DOHH2 (cell line): ENCODE results near the gene C3orf20.

ENCODE experiments used
- H3F3A ChIP-seq: fragments of 200-600 bp; sonication (generic), shearing (Covaris generic); 2 replicates; pipeline ENCODE4 v1.6.0; 2016; ENCODE audit warnings: antibody characterized with exemption, mild to moderate bottlenecking; ENCODE audit not compliant: control insufficient read depth, insufficient read depth
- H3K27ac ChIP-seq: fragments of 200-600 bp; sonication (generic); 2 replicates; pipeline ENCODE4 v1.5.1; 2014; ENCODE audit warnings: low read depth, mild to moderate bottlenecking, low read length, moderate library complexity
- H3K27me3 ChIP-seq: fragments of 200-600 bp; sonication (generic); 2 replicates; pipeline ENCODE4 v1.6.1; 2014; ENCODE audit warnings: mild to moderate bottlenecking, low read length, mixed read lengths; ENCODE audit not compliant: control insufficient read depth
- H3K36me3 ChIP-seq: fragments of 200-600 bp; sonication (generic); 2 replicates; pipeline ENCODE4 v1.6.1; 2014; ENCODE audit warnings: mild to moderate bottlenecking, low read length, moderate library complexity, mixed read lengths; ENCODE audit not compliant: control insufficient read depth
- H3K4me1 ChIP-seq: fragments of 200-600 bp; sonication (generic); 2 replicates; pipeline ENCODE4 v1.6.1; 2014; ENCODE audit warnings: mild to moderate bottlenecking, low read length, mixed read lengths; ENCODE audit not compliant: control insufficient read depth
- H3K4me2 ChIP-seq: fragments of 200-600 bp; sonication (generic); 2 replicates; pipeline ENCODE4 v1.6.0; 2014; ENCODE audit warnings: mild to moderate bottlenecking, low read length, moderate library complexity
- H3K4me3 ChIP-seq: fragments of 200-600 bp; sonication (generic); 2 replicates; pipeline ENCODE4 v1.5.1; 2014; ENCODE audit warnings: mild to moderate bottlenecking, low read length, mixed read lengths
- H3K79me2 ChIP-seq: fragments of 200-600 bp; sonication (generic); 2 replicates; pipeline ENCODE4 v1.6.1; 2014; ENCODE audit warnings: mild to moderate bottlenecking, low read length, mixed read lengths; ENCODE audit not compliant: control insufficient read depth
- H3K9me2 ChIP-seq: fragments of 200-600 bp; sonication (generic); replicated peaks from 2 replicates; pipeline ENCODE4 v1.6.1; 2014; ENCODE audit warnings: mild to moderate bottlenecking, low read length, mixed read lengths; ENCODE audit not compliant: control insufficient read depth
- H3K9me3 ChIP-seq: fragments of 200-600 bp; sonication (generic); 2 replicates; pipeline ENCODE4 v1.6.1; 2014; ENCODE audit warnings: antibody characterized with exemption, low read length, mixed read lengths; ENCODE audit not compliant: control insufficient read depth, insufficient read depth
- H4K20me1 ChIP-seq: fragments of 200-600 bp; sonication (generic); 2 replicates; pipeline ENCODE4 v1.6.0; 2014; ENCODE audit warnings: low read depth, mild to moderate bottlenecking, antibody characterized with exemption, low read length, moderate library complexity; ENCODE audit not compliant: control insufficient read depth, insufficient read depth
- EZH2phosphoT487 ChIP-seq: fragments of 200-600 bp; sonication (generic); IDR thresholded peaks from 2 replicates; pipeline ENCODE4 v1.6.1; 2017; ENCODE audit warnings: borderline replicate concordance, mild to moderate bottlenecking, antibody characterized with exemption, low read length, moderate library complexity, mixed read lengths
- TF ChIP-seq, protein P1 (sequence below): fragments of 200-600 bp; sonication (generic); IDR thresholded peaks from one replicate; pipeline ENCODE4 v1.5.1; 2014; ENCODE audit warnings: antibody characterized with exemption, mild to moderate bottlenecking, low read depth, low read length; ENCODE audit not compliant: poor library complexity, severe bottlenecking

C3orf20 gene

DNA sequence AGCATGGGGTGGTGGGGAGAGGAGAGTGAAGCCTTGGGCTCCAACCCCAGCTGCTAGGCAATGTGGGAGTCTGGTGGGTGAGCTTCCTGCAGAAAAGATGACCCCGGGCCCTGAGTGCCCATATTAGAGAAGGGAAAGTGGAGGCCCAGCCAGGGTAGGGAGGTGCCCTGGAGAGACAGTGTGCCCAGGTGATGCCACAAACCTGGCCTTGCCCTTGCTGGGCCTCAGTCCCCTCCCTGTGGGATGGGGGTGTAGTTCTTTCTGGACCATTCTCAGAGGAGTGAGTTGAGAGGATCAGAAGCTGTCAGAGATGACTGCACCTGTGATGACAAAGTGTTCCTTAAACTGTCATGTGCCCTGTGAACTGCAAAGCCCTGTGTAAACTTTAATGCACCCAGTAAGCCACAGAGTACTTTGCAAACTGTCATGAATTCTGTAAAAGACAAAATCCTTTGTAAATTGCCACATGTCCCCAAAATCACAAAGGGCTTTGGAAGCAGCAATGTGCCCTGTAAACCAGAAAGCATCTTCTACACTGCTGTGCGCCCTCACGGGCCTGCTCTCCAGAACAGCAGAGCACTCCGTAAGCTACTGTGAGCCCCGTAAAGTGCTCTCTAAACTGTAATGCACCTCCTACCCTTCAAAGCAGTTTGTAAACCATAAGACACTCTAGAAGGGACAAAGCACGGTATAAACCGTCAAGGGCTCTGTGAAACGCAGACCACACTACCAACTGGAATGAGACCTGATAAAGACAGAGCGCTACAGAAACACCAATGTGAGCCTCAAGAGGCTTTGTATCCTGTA lies 92.5 kb downstream of the C3orf20 start:
- Histone ChIP-seq H3K4me3 (no peak overlapping the region), H3K27me3 (no peaks in the 10 kb centered on the region), H3K9me3 (no peaks in the 10 kb centered on the region), H3K4me1 (peaks cover 6% of the 10 kb centered on the region; the same call in 1 of the 2 replicates), H3K79me2 (no peaks in the 10 kb centered on the region), H4K20me1 (no peaks in the 10 kb centered on the region), H3K9me2 (no peaks in the 10 kb centered on the region), H3K36me3 (no peaks in the 10 kb centered on the region), H3F3A (no peaks in the 10 kb centered on the region), H3K27ac (no peak overlapping the region), H3K4me2 (no peak overlapping the region)
- TF ChIP-seq EZH2phosphoT487: no peak
- TF ChIP-seq, protein P1, sequence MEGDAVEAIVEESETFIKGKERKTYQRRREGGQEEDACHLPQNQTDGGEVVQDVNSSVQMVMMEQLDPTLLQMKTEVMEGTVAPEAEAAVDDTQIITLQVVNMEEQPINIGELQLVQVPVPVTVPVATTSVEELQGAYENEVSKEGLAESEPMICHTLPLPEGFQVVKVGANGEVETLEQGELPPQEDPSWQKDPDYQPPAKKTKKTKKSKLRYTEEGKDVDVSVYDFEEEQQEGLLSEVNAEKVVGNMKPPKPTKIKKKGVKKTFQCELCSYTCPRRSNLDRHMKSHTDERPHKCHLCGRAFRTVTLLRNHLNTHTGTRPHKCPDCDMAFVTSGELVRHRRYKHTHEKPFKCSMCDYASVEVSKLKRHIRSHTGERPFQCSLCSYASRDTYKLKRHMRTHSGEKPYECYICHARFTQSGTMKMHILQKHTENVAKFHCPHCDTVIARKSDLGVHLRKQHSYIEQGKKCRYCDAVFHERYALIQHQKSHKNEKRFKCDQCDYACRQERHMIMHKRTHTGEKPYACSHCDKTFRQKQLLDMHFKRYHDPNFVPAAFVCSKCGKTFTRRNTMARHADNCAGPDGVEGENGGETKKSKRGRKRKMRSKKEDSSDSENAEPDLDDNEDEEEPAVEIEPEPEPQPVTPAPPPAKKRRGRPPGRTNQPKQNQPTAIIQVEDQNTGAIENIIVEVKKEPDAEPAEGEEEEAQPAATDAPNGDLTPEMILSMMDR: no peak

DNA sequence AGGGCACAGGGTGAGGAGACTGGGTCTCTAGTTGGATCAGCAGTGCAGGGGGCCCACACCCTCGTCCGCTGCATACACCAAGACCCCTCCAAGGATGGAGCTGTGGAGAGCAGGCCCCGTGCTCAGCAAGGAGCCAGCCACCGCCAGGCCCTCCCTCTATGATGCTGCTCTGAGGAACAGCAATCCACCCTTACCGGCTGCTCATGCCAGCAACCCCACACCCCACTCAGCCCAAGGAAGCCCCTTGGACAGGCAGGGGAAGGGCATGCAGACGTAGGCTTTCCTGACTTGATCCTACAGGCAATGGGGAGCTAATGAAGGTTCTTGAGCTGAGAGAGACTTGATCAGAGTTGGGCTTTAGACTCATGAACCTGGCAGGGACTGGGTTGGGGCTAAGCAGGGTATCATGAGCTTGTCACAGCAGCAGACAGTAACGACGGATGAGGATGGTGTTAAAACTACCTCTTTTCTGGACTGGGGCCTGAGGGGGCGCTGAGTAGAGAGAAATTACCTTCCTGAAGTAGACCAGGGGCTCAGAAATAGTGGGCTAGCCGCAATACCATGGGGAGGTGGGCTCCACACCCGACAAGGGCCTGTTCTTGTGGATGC lies 93.3 kb downstream of the C3orf20 start:
- Histone ChIP-seq H3K4me2 (no peak overlapping the region), H3K9me2 (no peaks in the 10 kb centered on the region), H4K20me1 (no peaks in the 10 kb centered on the region), H3K27ac (no peak overlapping the region), H3K79me2 (no peaks in the 10 kb centered on the region), H3K36me3 (no peaks in the 10 kb centered on the region), H3F3A (no peaks in the 10 kb centered on the region), H3K9me3 (no peaks in the 10 kb centered on the region), H3K4me3 (no peak overlapping the region), H3K4me1 (peaks cover 10% of the 10 kb centered on the region), H3K27me3 (no peaks in the 10 kb centered on the region)
- TF ChIP-seq, protein P1: no peak
- TF ChIP-seq EZH2phosphoT487: no peak

DNA sequence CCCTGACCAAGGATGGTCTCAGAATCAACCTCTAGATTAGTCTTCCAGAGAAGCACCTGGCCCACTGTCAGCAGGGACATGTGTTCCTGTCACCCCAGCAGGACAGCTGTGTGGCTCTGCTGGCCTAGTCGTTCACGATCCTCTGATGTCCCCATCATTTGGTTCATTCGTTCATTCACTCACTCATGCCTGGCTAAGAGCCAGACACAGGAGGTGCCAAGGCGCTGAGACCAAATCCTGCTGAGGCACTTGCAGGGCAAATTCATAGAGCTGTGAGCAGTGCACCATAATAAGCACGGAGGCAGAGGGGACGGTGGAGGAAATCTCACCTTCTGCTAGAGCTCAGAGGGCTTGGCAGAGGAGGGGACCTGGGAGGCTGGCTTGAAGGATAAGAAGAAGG lies 93.9 kb downstream of the C3orf20 start:
- TF ChIP-seq, protein P1: no peak
- no peak for TF ChIP-seq EZH2phosphoT487
- peaks cover 14% of the 10 kb centered on the region for H3K4me1 ChIP-seq
- H4K20me1 ChIP-seq: no peaks in the 10 kb centered on the region
- H3K36me3 ChIP-seq: no peaks in the 10 kb centered on the region
- no peak overlapping the region for H3K4me3 ChIP-seq
- H3K79me2 ChIP-seq: no peaks in the 10 kb centered on the region
- no peak overlapping the region for H3K27ac ChIP-seq
- H3K27me3 ChIP-seq: no peaks in the 10 kb centered on the region
- H3K9me3 ChIP-seq: no peaks in the 10 kb centered on the region
- H3K9me2 ChIP-seq: no peaks in the 10 kb centered on the region
- H3K4me2 ChIP-seq: no peak overlapping the region
- no peaks in the 10 kb centered on the region for H3F3A ChIP-seq
